Small intestine (tissue), 7 donors: Measurements from ENCODE around the gene ZNF880. TPM values are rescaled to one million over a fixed set of nuclear protein-coding genes. Genes with fewer than 3 reads are reported as not detected.

ENCODE experiments used
- DNase-seq, 2 donors: peaks; one replicate each; pipeline versions ENCODE4 v3.0.0 to v3.0.0-alpha.2; 2013
- FAIRE-seq: peaks from 2 replicates; lab custom pipeline; 2012; peaks lifted over from hg19 to GRCh38; lab: Jason Lieb, UNC
- H3K27ac ChIP-seq, 3 donors: one replicate each; pipeline ENCODE4 v1.5.1; 2013; ENCODE audit warnings: low read length in 2 of 3, mild to moderate bottlenecking in 2 of 3, control low read depth in 1 of 3, inconsistent platforms in 1 of 3, low read depth in 1 of 3, moderate library complexity in 1 of 3
- H3K27me3 ChIP-seq, 3 donors: one replicate each; pipeline ENCODE4 v1.6.1; 2013; ENCODE audit warnings: low read length in 3 of 3, inconsistent platforms in 1 of 3; ENCODE audit not compliant: control insufficient read depth in 3 of 3, insufficient read depth in 3 of 3
- H3K36me3 ChIP-seq, 3 donors: one replicate each; pipeline ENCODE4 v1.6.1; 2013; ENCODE audit warnings: low read length in 3 of 3, inconsistent platforms in 1 of 3, low read depth in 1 of 3, mild to moderate bottlenecking in 1 of 3, moderate library complexity in 1 of 3; ENCODE audit not compliant: control insufficient read depth in 3 of 3, insufficient read depth in 2 of 3
- H3K4me1 ChIP-seq, 3 donors: one replicate each; pipeline ENCODE4 v1.6.1; 2013; ENCODE audit warnings: low read length in 2 of 3, inconsistent platforms in 1 of 3, low read depth in 1 of 3, mild to moderate bottlenecking in 1 of 3, moderate library complexity in 1 of 3; ENCODE audit not compliant: control insufficient read depth in 3 of 3, insufficient read depth in 2 of 3
- H3K4me3 ChIP-seq, 3 donors: one replicate each; pipeline ENCODE4 v1.5.1; 2013; ENCODE audit warnings: low read length in 3 of 3, control low read depth in 1 of 3, inconsistent platforms in 1 of 3, low read depth in 1 of 3, mild to moderate bottlenecking in 1 of 3, moderate library complexity in 1 of 3
- H3K9me3 ChIP-seq, 2 donors: one replicate each; pipeline ENCODE4 v1.6.1; 2013; ENCODE audit warnings: low read depth in 1 of 2, low read length in 1 of 2; ENCODE audit not compliant: control insufficient read depth in 2 of 2, insufficient read depth in 1 of 2
- WGBS, 3 donors: extraction: QIAGEN DNeasy Blood & Tissue Kit; methylation state at CpG; one replicate each; pipeline ENCODE4 v1.1.7; 2013; 5-methylcytosine and 5-hydroxymethylcytosine counted together
- polyA plus RNA-seq, 4 donors: library from polyadenylated mRNA; stranded (reverse) in 3 of 4; unstranded in 1 of 4; fragments of 200-250 nt in 3 of 4; fragments of 120-200 nt in 1 of 4; gene quantifications; one replicate each; pipeline versions ENCODE4 v1.2.1 to v1.2.3, GENCODE V29; 2013
- donor health status: healthy with polysubstance abuse.
- donor health status: control.
- donor health status: control.
- donor health status: Bipolar disorder and iron deficiency.
- donor health status: healthy.

ZNF880 gene
- polyA plus RNA-seq, 4 donors, result 6.7 to 18.8 (median 8.7) TPM

- no peaks in the 10 kb centered on the region for H3K27me3 ChIP-seq
- FAIRE-seq, result no peak
- H3K27ac ChIP-seq, result no peak overlapping the region
- DNase-seq, result peak; percentile 26 to 63
- H3K4me1 ChIP-seq, result no peaks in the 10 kb centered on the region
- no peak overlapping the region for H3K4me3 ChIP-seq
- WGBS, 3 donors, result 28 to 42% (median 41%) methylated on average over 8 of the region's 8 CpGs
- peaks cover 1 to 40% of the 10 kb centered on the region in 2 donors for H3K9me3 ChIP-seq
- H3K36me3 ChIP-seq, result peaks cover 0 to 10% (median 0%) of the 10 kb centered on the region in 3 donors
Observed at GRCh38 chr19:52343548-52343947, 26.2 kb upstream of the ZNF880 start.

- FAIRE-seq, result no peak
- no peaks in the 10 kb centered on the region for H3K4me1 ChIP-seq
- DNase-seq, result no peak
- WGBS, 3 donors, result 86 to 89% (median 87%) methylated on average over 6 of the region's 6 CpGs
- H3K4me3 ChIP-seq, result no peak overlapping the region
- no peak overlapping the region for H3K27ac ChIP-seq
- no peaks in the 10 kb centered on the region for H3K27me3 ChIP-seq
- H3K36me3 ChIP-seq, result peaks cover 0 to 21% (median 6%) of the 10 kb centered on the region in 3 donors
- H3K9me3 ChIP-seq, result peaks cover 1 to 43% of the 10 kb centered on the region in 2 donors
Observed at GRCh38 chr19:52345162-52345561, 24.6 kb upstream of the ZNF880 start.

DNA sequence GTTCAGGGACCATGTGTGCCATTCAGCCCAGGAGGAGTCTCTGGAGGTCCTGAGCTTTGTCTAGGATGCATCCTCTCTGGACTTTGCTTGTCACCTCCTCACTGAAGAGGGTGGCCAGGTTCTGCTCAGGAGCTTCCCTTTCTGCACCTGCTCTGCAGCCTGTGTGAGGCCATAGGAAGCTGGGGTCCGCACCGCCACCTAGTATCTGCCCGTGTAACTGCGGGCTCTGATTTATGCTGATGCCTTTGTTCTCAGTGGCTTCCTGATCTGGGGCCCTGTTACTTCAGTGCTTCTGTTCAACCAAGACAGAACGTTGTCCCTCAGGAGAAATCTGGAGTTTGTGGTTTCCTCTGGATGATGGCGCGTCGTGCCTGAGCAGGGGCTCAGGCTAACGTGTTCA lies 18.2 kb upstream of the ZNF880 start:
- Histone ChIP-seq H3K4me1 (no peaks in the 10 kb centered on the region), H3K36me3 (peaks cover 0 to 49% (median 14%) of the 10 kb centered on the region in 3 donors), H3K4me3 (no peak overlapping the region), H3K27me3 (no peaks in the 10 kb centered on the region), H3K27ac (no peak overlapping the region), H3K9me3 (peaks cover 2 to 66% of the 10 kb centered on the region in 2 donors)
- 80 to 90% (median 84%) methylated on average over 9 of the region's 9 CpGs for WGBS, 3 donors
- FAIRE-seq (no peak), DNase-seq (no peak)

- H3K4me3 ChIP-seq, result no peak overlapping the region
- FAIRE-seq (no peak), DNase-seq (no peak)
- peaks cover 0 to 14% (median 0%) of the 10 kb centered on the region in 3 donors for H3K36me3 ChIP-seq
- 96 to 98% (median 97%) methylated on average over 8 of the region's 8 CpGs for WGBS, 3 donors
- H3K4me1 ChIP-seq, result no peaks in the 10 kb centered on the region
- no peak overlapping the region for H3K27ac ChIP-seq
- no peaks in the 10 kb centered on the region for H3K27me3 ChIP-seq
- peaks cover 0 to 56% of the 10 kb centered on the region in 2 donors for H3K9me3 ChIP-seq
Observed at GRCh38 chr19:52366414-52366824, 3.3 kb upstream of the ZNF880 start.

DNA sequence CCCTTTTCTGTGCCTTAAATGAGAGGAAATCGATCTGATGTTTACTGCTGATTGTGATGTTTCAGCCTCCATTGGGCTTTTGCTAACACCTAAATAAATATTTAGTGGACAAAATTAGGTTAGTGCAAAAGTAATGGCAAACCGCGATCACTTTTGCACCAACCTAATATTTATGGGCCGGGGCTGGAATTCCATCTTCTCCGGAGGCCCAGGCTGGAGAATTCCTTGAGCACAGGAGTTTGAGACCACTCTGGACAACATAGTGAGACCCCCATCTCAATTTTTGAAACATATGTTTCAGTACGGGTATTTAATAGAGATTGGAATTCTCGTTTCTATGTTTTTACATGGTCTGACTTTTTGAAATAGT lies 603 bp downstream of the ZNF880 start:
- peak overlapping the region; percentile 81 to 97 (median 93) for H3K4me3 ChIP-seq
- no peak for FAIRE-seq
- peaks cover 0 to 62% of the 10 kb centered on the region in 2 donors for H3K9me3 ChIP-seq
- no peaks in the 10 kb centered on the region for H3K27me3 ChIP-seq
- H3K27ac ChIP-seq, result peak overlapping the region; percentile 77 to 100 (median 96)
- no peak for DNase-seq
- H3K4me1 ChIP-seq, result no peaks in the 10 kb centered on the region
- H3K36me3 ChIP-seq, result peaks cover 3 to 24% (median 13%) of the 10 kb centered on the region in 3 donors
- WGBS, 3 donors, result 30 to 55% (median 54%) methylated on average over 7 of the region's 7 CpGs

DNA sequence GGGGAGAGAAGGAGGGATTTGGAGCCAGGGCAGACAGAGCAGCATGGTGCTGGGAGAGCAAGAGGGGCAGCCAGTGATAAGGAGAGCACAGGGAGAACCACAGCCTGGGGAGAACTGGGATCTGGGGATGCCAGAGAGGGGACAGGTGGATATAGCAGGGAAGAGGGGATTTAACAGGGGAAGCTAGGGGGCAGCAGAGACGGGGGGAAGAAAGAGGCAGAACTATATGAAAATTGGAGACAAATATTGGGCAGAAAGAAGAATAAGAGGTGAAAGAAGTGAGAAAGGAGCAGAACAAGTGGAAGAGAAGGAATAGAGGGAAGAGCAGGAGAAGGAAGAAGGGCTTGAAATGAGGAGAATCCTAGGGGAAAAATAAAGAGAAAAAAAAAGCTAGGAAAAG lies 21.4 kb downstream of the ZNF880 start:
- Histone ChIP-seq H3K36me3 (peaks cover 0 to 26% (median 0%) of the 10 kb centered on the region in 3 donors), H3K27me3 (no peaks in the 10 kb centered on the region), H3K27ac (no peak overlapping the region), H3K4me3 (no peak overlapping the region), H3K9me3 (peaks cover 0 to 76% of the 10 kb centered on the region in 2 donors), H3K4me1 (no peaks in the 10 kb centered on the region)
- no peak for FAIRE-seq
- DNase-seq, result no peak
- 29 to 64% (median 52%) methylated on average over 1 of the region's 1 CpG for WGBS, 3 donors

GRCh38 chr19:52397310-52398080 lies 27.8 kb downstream of the ZNF880 start, which contains the start of gene ZNF528:
ZNF528 (plus strand) TSS chr19:52397849; CDS start chr19:52402014, 4,165 bp downstream.
- WGBS, 3 donors, result 1 to 2% (median 1%) methylated on average over 36 of the region's 36 CpGs

GRCh38 chr19:52398081-52398441 lies 28.3 kb downstream of the ZNF880 start:
- DNase-seq (no peak), FAIRE-seq (no peak)
- H3K4me3 ChIP-seq, result peak overlapping the region; percentile 55 to 87 (median 79)
- peak overlapping the region in 2 of 3 donors; percentile 84 to 88 for H3K27ac ChIP-seq
- WGBS, 3 donors, result 3 to 11% (median 7%) methylated on average over 14 of the region's 14 CpGs
- peaks cover 6 to 30% (median 9%) of the 10 kb centered on the region in 3 donors for H3K36me3 ChIP-seq
- peaks cover 0 to 4% (median 0%) of the 10 kb centered on the region in 3 donors for H3K4me1 ChIP-seq
- peaks cover 0 to 38% of the 10 kb centered on the region in 2 donors for H3K9me3 ChIP-seq
- H3K27me3 ChIP-seq, result no peaks in the 10 kb centered on the region

More at GRCh38 chr19:52397310-52398080, 27.8 kb downstream of the ZNF880 start, which contains the start of gene ZNF528:
- Histone ChIP-seq H3K9me3 (peaks cover 0 to 41% of the 10 kb centered on the region in 2 donors), H3K27me3 (no peaks in the 10 kb centered on the region), H3K36me3 (peaks cover 5 to 30% (median 6%) of the 10 kb centered on the region in 3 donors), H3K4me3 (peak within 1 kb of the TSS; percentile 55 to 87 (median 79)), H3K27ac (peak within 1 kb of the TSS in 2 of 3 donors; percentile 84 to 88), H3K4me1 (peaks cover 0 to 4% (median 0%) of the 10 kb centered on the region in 3 donors)
- no peak for FAIRE-seq
- peak; percentile 95 to 97 for DNase-seq
